Trophoblast cell (in vitro differentiated cells and primary cell): Measurements from ENCODE around the gene ECT2L.

Source experiments
- DNase-seq, 2 donors: peaks; one replicate each; pipeline ENCODE4 v3.0.0-alpha.2; 2016
- H2AFZ ChIP-seq: 2 replicates; pipeline ENCODE4 v1.6.1; 2013; ENCODE audit warnings: low read length, moderate library complexity, mild to moderate bottlenecking; ENCODE audit not compliant: insufficient read depth, poor library complexity
- H2AK5ac ChIP-seq: 2 replicates; pipeline ENCODE4 v1.6.1; 2013; ENCODE audit warnings: mild to moderate bottlenecking, low read length
- H2BK120ac ChIP-seq: 2 replicates; pipeline ENCODE4 v1.6.1; 2013; ENCODE audit warnings: low read length, mild to moderate bottlenecking, moderate library complexity; ENCODE audit not compliant: insufficient read depth, poor library complexity
- H2BK12ac ChIP-seq: 2 replicates; pipeline ENCODE4 v1.6.1; 2013; ENCODE audit warnings: mild to moderate bottlenecking, low read length, moderate library complexity
- H2BK5ac ChIP-seq: 2 replicates; pipeline ENCODE4 v1.6.1; 2013; ENCODE audit warnings: low read length, low read depth, moderate library complexity, mild to moderate bottlenecking; ENCODE audit not compliant: poor library complexity
- H3K14ac ChIP-seq: 2 replicates; pipeline ENCODE4 v1.6.1; 2013; ENCODE audit warnings: mild to moderate bottlenecking, low read length
- H3K18ac ChIP-seq: 2 replicates; pipeline ENCODE4 v1.6.1; 2013; ENCODE audit warnings: mild to moderate bottlenecking, low read length
- H3K23ac ChIP-seq: 2 replicates; pipeline ENCODE4 v1.6.1; 2013; ENCODE audit warnings: low read length
- H3K27ac ChIP-seq: 2 replicates; pipeline ENCODE4 v1.5.1; 2013; ENCODE audit warnings: low read depth, mild to moderate bottlenecking, inconsistent platforms, low read length, moderate library complexity
- H3K27me3 ChIP-seq: 2 replicates; pipeline ENCODE4 v1.6.1; 2013; ENCODE audit warnings: inconsistent platforms, mild to moderate bottlenecking, low read length, moderate library complexity; ENCODE audit not compliant: insufficient read depth
- H3K36me3 ChIP-seq, 2 experiments: 1 replicate in 1 of 2; 2 replicates in 1 of 2; pipeline ENCODE4 v1.6.1; 2013; ENCODE audit warnings: low read length in 2 of 2, mild to moderate bottlenecking in 2 of 2, moderate library complexity in 1 of 2; ENCODE audit not compliant: insufficient read depth in 2 of 2, control insufficient read depth in 1 of 2
- H3K4ac ChIP-seq: 2 replicates; pipeline ENCODE4 v1.6.1; 2013; ENCODE audit warnings: low read depth, mild to moderate bottlenecking, low read length, moderate library complexity
- H3K4me1 ChIP-seq, 2 experiments: 1 replicate in 1 of 2; 2 replicates in 1 of 2; pipeline ENCODE4 v1.6.1; 2013; ENCODE audit warnings: low read length in 2 of 2, mild to moderate bottlenecking in 2 of 2, moderate library complexity in 1 of 2; ENCODE audit not compliant: insufficient read depth in 2 of 2, control insufficient read depth in 1 of 2
- H3K4me2 ChIP-seq: 2 replicates; pipeline ENCODE4 v1.6.1; 2013; ENCODE audit warnings: inconsistent platforms, mild to moderate bottlenecking, low read length, moderate library complexity
- H3K4me3 ChIP-seq: 2 replicates; pipeline ENCODE4 v1.5.1; 2013; ENCODE audit warnings: mild to moderate bottlenecking, low read depth, low read length, inconsistent platforms
- H3K79me1 ChIP-seq: one replicate; pipeline ENCODE4 v1.6.1; 2013; ENCODE audit warnings: low read length
- H3K79me2 ChIP-seq: 2 replicates; pipeline ENCODE4 v1.6.1; 2013; ENCODE audit warnings: low read length, mild to moderate bottlenecking; ENCODE audit not compliant: control insufficient read depth, insufficient read depth, poor library complexity
- H3K9ac ChIP-seq: 2 replicates; pipeline ENCODE4 v1.6.1; 2013; ENCODE audit warnings: mild to moderate bottlenecking, low read length
- H3K9me3 ChIP-seq: 2 replicates; pipeline ENCODE4 v1.6.1; 2013; ENCODE audit warnings: low read depth, mild to moderate bottlenecking, control low read depth, inconsistent platforms, low read length; ENCODE audit not compliant: insufficient read depth
- H4K12ac ChIP-seq: 2 replicates; pipeline ENCODE4 v1.6.1; 2013; ENCODE audit warnings: low read depth, mild to moderate bottlenecking, low read length, moderate library complexity
- H4K8ac ChIP-seq: 2 replicates; pipeline ENCODE4 v1.6.1; 2013; ENCODE audit warnings: low read depth, mild to moderate bottlenecking, low read length, moderate library complexity
- H4K91ac ChIP-seq: one replicate; pipeline ENCODE4 v1.6.1; 2013; ENCODE audit warnings: low read depth, mild to moderate bottlenecking, low read length, moderate library complexity
- WGBS: extraction: QIAGEN DNeasy Blood & Tissue Kit; methylation state at CpG from one replicate; pipeline ENCODE4 v1.1.7; 2013; ENCODE audit warnings: missing lambda C conversion rate; ENCODE audit not compliant: insufficient read length, insufficient coverage; ENCODE audit errors: extremely low coverage; 5-methylcytosine and 5-hydroxymethylcytosine counted together

The ECT2L gene

GRCh38 chr6:138907167-138907566 lies 111.3 kb downstream of the ECT2L start:
- no peak overlapping the region for H3K4me2 ChIP-seq
- no peak overlapping the region for H3K4me3 ChIP-seq
- H3K79me1 ChIP-seq, result no peaks in the 10 kb centered on the region
- H2BK5ac ChIP-seq, result no peak overlapping the region
- no peak for DNase-seq
- no peaks in the 10 kb centered on the region for H3K4me1 ChIP-seq
- no peak overlapping the region for H3K14ac ChIP-seq
- no peaks in the 10 kb centered on the region for H3K9me3 ChIP-seq
- no peak overlapping the region for H2AFZ ChIP-seq
- H3K9ac ChIP-seq, result no peak overlapping the region
- no peak overlapping the region for H3K4ac ChIP-seq
- no peak overlapping the region for H3K23ac ChIP-seq
- H3K79me2 ChIP-seq, result no peaks in the 10 kb centered on the region
- no peak overlapping the region for H4K91ac ChIP-seq
- no peak overlapping the region for H4K8ac ChIP-seq
- peaks cover 18 to 21% of the 10 kb centered on the region in 2 experiments for H3K36me3 ChIP-seq
- no peak overlapping the region for H2BK120ac ChIP-seq
- no peak overlapping the region for H4K12ac ChIP-seq
- H2AK5ac ChIP-seq, result no peak overlapping the region
- H2BK12ac ChIP-seq, result no peak overlapping the region
- WGBS, result no CpG with 5 or more reads among the region's 7 CpGs
- H3K27ac ChIP-seq, result no peak overlapping the region
- H3K27me3 ChIP-seq, result no peaks in the 10 kb centered on the region
- no peak overlapping the region for H3K18ac ChIP-seq

DNA sequence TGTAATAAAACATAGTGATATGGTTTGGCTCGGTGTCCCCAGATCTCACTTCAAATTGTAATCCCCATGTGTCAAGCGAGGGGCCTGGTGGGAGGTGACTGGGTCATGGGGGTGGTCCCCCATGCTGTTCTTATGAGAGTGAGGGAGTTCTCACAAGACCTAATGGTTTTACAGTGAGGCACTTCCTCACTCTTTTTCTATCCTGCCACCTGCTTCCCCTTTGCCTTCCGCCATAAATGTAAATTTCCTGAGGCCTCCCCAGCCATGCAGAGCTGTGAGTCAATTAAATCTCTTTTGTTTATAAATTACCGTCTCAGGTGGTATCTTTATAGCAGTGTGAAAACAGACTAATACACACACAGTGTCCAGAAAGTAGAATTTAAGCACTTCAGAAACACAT lies 113.6 kb downstream of the ECT2L start:
- H3K4me1 ChIP-seq, result no peaks in the 10 kb centered on the region
- H2AFZ ChIP-seq, result no peak overlapping the region
- no peak overlapping the region for H3K18ac ChIP-seq
- H3K27ac ChIP-seq, result no peak overlapping the region
- DNase-seq, result no peak
- H4K91ac ChIP-seq, result no peak overlapping the region
- H4K8ac ChIP-seq, result no peak overlapping the region
- H4K12ac ChIP-seq, result no peak overlapping the region
- no peaks in the 10 kb centered on the region for H3K9me3 ChIP-seq
- no peak overlapping the region for H3K9ac ChIP-seq
- WGBS, result no CpG with 5 or more reads among the region's 4 CpGs
- no peak overlapping the region for H3K23ac ChIP-seq
- H3K79me2 ChIP-seq, result no peaks in the 10 kb centered on the region
- H3K4ac ChIP-seq, result no peak overlapping the region
- no peak overlapping the region for H3K4me2 ChIP-seq
- H3K14ac ChIP-seq, result no peak overlapping the region
- no peak overlapping the region for H2BK12ac ChIP-seq
- peaks cover 22 to 33% of the 10 kb centered on the region in 2 experiments for H3K36me3 ChIP-seq
- no peaks in the 10 kb centered on the region for H3K79me1 ChIP-seq
- no peak overlapping the region for H2AK5ac ChIP-seq
- no peak overlapping the region for H2BK5ac ChIP-seq
- no peak overlapping the region for H3K4me3 ChIP-seq
- no peaks in the 10 kb centered on the region for H3K27me3 ChIP-seq
- H2BK120ac ChIP-seq, result no peak overlapping the region

GRCh38 chr6:138909975-138910374 lies 114.1 kb downstream of the ECT2L start:
- Histone ChIP-seq H3K23ac (no peak overlapping the region), H3K4me1 (no peaks in the 10 kb centered on the region), H2AFZ (no peak overlapping the region), H3K14ac (no peak overlapping the region), H3K9ac (no peak overlapping the region), H3K27me3 (no peaks in the 10 kb centered on the region), H4K91ac (no peak overlapping the region), H2BK5ac (no peak overlapping the region), H3K4ac (no peak overlapping the region), H4K8ac (no peak overlapping the region), H3K18ac (no peak overlapping the region), H2BK12ac (no peak overlapping the region), H3K4me3 (no peak overlapping the region), H3K9me3 (no peaks in the 10 kb centered on the region), H2AK5ac (no peak overlapping the region), H3K27ac (no peak overlapping the region), H3K79me2 (no peaks in the 10 kb centered on the region), H3K79me1 (no peaks in the 10 kb centered on the region), H4K12ac (no peak overlapping the region), H2BK120ac (no peak overlapping the region), H3K4me2 (no peak overlapping the region), H3K36me3 (peaks cover 23 to 33% of the 10 kb centered on the region in 2 experiments)
- WGBS, result no CpG with 5 or more reads among the region's 1 CpG
- DNase-seq, result no peak

DNA sequence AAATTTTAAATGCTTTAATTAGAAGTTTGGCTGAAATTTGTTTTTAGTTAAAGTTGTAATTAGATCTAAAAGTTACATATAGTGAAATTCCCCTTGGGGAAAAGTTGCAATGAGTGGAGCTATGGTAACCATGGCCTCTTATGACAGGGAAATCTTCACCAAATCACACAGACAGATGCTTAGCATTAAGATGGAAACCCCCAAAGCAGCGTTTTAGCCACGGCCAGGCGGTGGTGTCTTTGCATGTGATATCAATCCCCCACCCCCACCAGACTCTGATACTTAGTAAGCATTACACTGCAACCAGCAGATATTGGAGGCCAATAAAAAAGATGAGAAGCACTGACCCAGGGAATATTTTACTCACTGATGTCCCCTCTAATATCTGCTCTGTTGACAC lies 116.4 kb downstream of the ECT2L start:
- H2AFZ ChIP-seq, result no peak overlapping the region
- H4K8ac ChIP-seq, result no peak overlapping the region
- no CpG with 5 or more reads among the region's 3 CpGs for WGBS
- H2BK12ac ChIP-seq, result no peak overlapping the region
- no peak overlapping the region for H3K23ac ChIP-seq
- no peak overlapping the region for H2BK5ac ChIP-seq
- H3K79me2 ChIP-seq, result no peaks in the 10 kb centered on the region
- peaks cover 25 to 38% of the 10 kb centered on the region in 2 experiments for H3K36me3 ChIP-seq
- no peak overlapping the region for H3K4me2 ChIP-seq
- H2BK120ac ChIP-seq, result no peak overlapping the region
- H3K9ac ChIP-seq, result no peak overlapping the region
- H2AK5ac ChIP-seq, result no peak overlapping the region
- H4K91ac ChIP-seq, result no peak overlapping the region
- H3K4ac ChIP-seq, result no peak overlapping the region
- no peak overlapping the region for H3K4me3 ChIP-seq
- H3K14ac ChIP-seq, result no peak overlapping the region
- no peaks in the 10 kb centered on the region for H3K4me1 ChIP-seq
- H3K9me3 ChIP-seq, result no peaks in the 10 kb centered on the region
- H3K27ac ChIP-seq, result no peak overlapping the region
- no peak overlapping the region for H4K12ac ChIP-seq
- no peaks in the 10 kb centered on the region for H3K79me1 ChIP-seq
- H3K18ac ChIP-seq, result no peak overlapping the region
- H3K27me3 ChIP-seq, result no peaks in the 10 kb centered on the region
- no peak for DNase-seq
